Hepatocyte (in vitro differentiated cells): Measurements from ENCODE around the gene DMD.

Source experiments
- EZH2phosphoT487 ChIP-seq: fragments of 200-600 bp; sonication (generic); IDR thresholded peaks from one replicate; pipeline ENCODE4 v1.6.1; 2018; ENCODE audit warnings: antibody characterized with exemption, mild to moderate bottlenecking, low read depth, moderate library complexity; ENCODE audit not compliant: unreplicated experiment, severe bottlenecking
- TF ChIP-seq, protein P1 (sequence below): fragments of 200-600 bp; sonication (generic); IDR thresholded peaks from 2 replicates; pipeline ENCODE4 v1.5.1; 2016; ENCODE audit warnings: antibody characterized with exemption, mild to moderate bottlenecking; ENCODE audit not compliant: poor library complexity

- TF ChIP-seq, protein P1, sequence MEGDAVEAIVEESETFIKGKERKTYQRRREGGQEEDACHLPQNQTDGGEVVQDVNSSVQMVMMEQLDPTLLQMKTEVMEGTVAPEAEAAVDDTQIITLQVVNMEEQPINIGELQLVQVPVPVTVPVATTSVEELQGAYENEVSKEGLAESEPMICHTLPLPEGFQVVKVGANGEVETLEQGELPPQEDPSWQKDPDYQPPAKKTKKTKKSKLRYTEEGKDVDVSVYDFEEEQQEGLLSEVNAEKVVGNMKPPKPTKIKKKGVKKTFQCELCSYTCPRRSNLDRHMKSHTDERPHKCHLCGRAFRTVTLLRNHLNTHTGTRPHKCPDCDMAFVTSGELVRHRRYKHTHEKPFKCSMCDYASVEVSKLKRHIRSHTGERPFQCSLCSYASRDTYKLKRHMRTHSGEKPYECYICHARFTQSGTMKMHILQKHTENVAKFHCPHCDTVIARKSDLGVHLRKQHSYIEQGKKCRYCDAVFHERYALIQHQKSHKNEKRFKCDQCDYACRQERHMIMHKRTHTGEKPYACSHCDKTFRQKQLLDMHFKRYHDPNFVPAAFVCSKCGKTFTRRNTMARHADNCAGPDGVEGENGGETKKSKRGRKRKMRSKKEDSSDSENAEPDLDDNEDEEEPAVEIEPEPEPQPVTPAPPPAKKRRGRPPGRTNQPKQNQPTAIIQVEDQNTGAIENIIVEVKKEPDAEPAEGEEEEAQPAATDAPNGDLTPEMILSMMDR: no peak
- TF ChIP-seq EZH2phosphoT487: no peak
Measured at GRCh38 chrX:32269866-32270265, 941.5 kb downstream of the DMD start.
